Thoracic aorta (tissue), 2 donors: ENCODE data around the gene MLYCD. TPM values are rescaled to one million over a fixed set of nuclear protein-coding genes. Genes with fewer than 3 reads are reported as not detected.

Experiments
- ATAC-seq: fragments of 150-250 bp; one replicate; pipeline ENCODE4 v1.8.0; 2017; ENCODE audit warnings: low read depth; ENCODE audit not compliant: insufficient number of reproducible peaks, low FRiP score
- DNase-seq: peaks from one replicate; pipeline ENCODE4 v3.0.0-alpha.2; 2020; ENCODE audit warnings: low spot score
- H3K27ac ChIP-seq, 2 donors: fragments of 200-600 bp; sonication (generic); 1 replicate in 1 of 2; 2 replicates in 1 of 2; pipeline ENCODE4 v1.5.1; 2016; ENCODE audit warnings: mild to moderate bottlenecking in 2 of 2, moderate library complexity in 2 of 2
- H3K27me3 ChIP-seq: fragments of 200-600 bp; sonication (generic); replicated peaks from 2 replicates; pipeline ENCODE4 v1.6.0; 2016; ENCODE audit warnings: mild to moderate bottlenecking; ENCODE audit not compliant: insufficient read depth
- H3K36me3 ChIP-seq: fragments of 200-600 bp; sonication (generic); one replicate; pipeline ENCODE4 v1.5.1; 2016
- H3K4me1 ChIP-seq, 2 donors: fragments of 200-600 bp; sonication (generic); 1 replicate in 1 of 2; 2 replicates in 1 of 2; pipeline versions ENCODE4 v1.5.1 to v1.6.0; 2016; ENCODE audit warnings: low read depth in 2 of 2, mild to moderate bottlenecking in 1 of 2; ENCODE audit not compliant: control insufficient read depth in 1 of 2
- H3K4me3 ChIP-seq: fragments of 200-600 bp; sonication (generic); 2 replicates; pipeline ENCODE4 v1.5.1; 2016; ENCODE audit warnings: mild to moderate bottlenecking
- H3K9me3 ChIP-seq: fragments of 200-600 bp; sonication (generic); 2 replicates; pipeline ENCODE4 v1.5.1; 2016
- total RNA-seq, 2 donors: library from RNA; depleted of rRNA; stranded (reverse); fragments of >200 nt; gene quantifications; one replicate each; pipeline versions ENCODE4 v1.1.0 to v1.2.3, GENCODE V29; 2016
- TF ChIP-seq, protein P1 (sequence below): fragments of 200-600 bp; sonication (generic); IDR thresholded peaks from one replicate; pipeline ENCODE4 v1.5.1; 2019; ENCODE audit warnings: antibody characterized with exemption

The MLYCD gene
- total RNA-seq, 2 donors from 2014 or later, result 14.1 to 23.6 TPM

DNA sequence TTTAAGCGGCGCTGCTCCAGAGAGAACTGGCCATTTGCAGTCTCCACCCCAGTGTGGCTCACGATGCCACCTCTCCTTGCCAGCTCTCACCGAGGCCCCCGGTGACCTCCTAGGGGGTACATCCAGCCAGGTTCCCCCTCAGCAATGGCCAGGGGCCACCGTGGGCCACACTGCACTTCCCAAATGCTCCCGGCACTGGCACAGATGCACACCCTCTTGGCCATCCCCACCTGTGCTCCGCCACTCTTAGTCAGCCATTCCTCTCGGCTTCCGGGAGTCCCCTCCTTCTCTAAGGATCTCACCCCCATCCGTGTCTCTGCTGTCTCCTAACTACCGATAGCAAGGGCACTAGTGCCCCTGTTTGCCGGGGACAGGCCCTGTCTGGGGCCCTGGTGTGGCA lies 25.8 kb downstream of the MLYCD start:
- ATAC-seq (no peak), DNase-seq (no peak)
- Histone ChIP-seq H3K27ac (no peak overlapping the region), H3K27me3 (no peaks in the 10 kb centered on the region), H3K4me3 (no peak overlapping the region), H3K9me3 (no peaks in the 10 kb centered on the region), H3K36me3 (peaks cover 3% of the 10 kb centered on the region), H3K4me1 (peaks cover 0 to 8% of the 10 kb centered on the region in 2 donors)
- TF ChIP-seq, protein P1, sequence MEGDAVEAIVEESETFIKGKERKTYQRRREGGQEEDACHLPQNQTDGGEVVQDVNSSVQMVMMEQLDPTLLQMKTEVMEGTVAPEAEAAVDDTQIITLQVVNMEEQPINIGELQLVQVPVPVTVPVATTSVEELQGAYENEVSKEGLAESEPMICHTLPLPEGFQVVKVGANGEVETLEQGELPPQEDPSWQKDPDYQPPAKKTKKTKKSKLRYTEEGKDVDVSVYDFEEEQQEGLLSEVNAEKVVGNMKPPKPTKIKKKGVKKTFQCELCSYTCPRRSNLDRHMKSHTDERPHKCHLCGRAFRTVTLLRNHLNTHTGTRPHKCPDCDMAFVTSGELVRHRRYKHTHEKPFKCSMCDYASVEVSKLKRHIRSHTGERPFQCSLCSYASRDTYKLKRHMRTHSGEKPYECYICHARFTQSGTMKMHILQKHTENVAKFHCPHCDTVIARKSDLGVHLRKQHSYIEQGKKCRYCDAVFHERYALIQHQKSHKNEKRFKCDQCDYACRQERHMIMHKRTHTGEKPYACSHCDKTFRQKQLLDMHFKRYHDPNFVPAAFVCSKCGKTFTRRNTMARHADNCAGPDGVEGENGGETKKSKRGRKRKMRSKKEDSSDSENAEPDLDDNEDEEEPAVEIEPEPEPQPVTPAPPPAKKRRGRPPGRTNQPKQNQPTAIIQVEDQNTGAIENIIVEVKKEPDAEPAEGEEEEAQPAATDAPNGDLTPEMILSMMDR, result no peak

- ATAC-seq, result no peak
- Histone ChIP-seq H3K9me3 (no peaks in the 10 kb centered on the region), H3K27ac (no peak overlapping the region), H3K4me1 (peaks cover 0 to 8% of the 10 kb centered on the region in 2 donors), H3K27me3 (no peaks in the 10 kb centered on the region), H3K36me3 (peaks cover 2% of the 10 kb centered on the region), H3K4me3 (no peak overlapping the region)
- no peak for DNase-seq
- TF ChIP-seq, protein P1, result no peak
These were observed 26.4 kb downstream of the MLYCD start for GRCh38 chr16:83925095-83925905.

- Histone ChIP-seq H3K4me1 (peaks cover 0 to 8% of the 10 kb centered on the region in 2 donors), H3K4me3 (no peak overlapping the region), H3K36me3 (peaks cover 2% of the 10 kb centered on the region), H3K9me3 (no peaks in the 10 kb centered on the region), H3K27me3 (no peaks in the 10 kb centered on the region), H3K27ac (no peak overlapping the region)
- DNase-seq (no peak), ATAC-seq (no peak)
- TF ChIP-seq, protein P1, result no peak
These were observed 27.2 kb downstream of the MLYCD start for GRCh38 chr16:83925957-83926725.

DNA sequence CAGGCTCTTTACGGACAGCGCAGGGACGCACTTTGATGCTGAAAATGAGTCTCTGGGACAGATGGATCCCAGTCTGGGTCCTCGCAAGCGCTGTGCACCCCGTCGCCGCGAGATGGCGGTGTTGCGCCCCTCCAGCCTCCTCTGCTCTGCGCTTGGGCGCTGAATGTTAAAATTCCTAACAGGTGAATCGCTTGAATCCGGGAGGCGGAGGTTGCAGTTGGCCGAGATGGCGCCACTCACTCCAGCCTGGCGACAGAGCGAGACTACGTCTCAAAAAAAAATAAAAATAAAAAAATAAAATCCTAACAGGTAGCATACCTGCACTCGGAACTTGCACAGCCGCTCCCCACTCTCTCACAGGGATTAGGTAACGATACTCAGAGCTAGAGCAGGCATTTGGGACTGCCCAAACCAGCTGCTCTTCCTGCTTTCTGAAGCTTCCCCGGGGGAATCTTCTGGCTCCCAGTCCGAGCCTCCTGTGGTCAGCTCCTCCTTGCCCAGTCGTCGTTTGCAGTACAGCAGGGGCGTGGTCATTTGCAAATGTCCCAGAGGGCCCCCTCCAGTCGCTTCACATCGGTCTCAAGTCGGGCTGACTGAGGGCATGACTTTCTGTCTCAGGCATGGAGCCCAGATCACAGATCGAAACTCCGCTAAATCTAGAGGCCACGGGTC lies 27.9 kb downstream of the MLYCD start:
- H3K27me3 ChIP-seq, result no peaks in the 10 kb centered on the region
- DNase-seq (peak; percentile 38), ATAC-seq (peak; percentile 66)
- peaks cover 2% of the 10 kb centered on the region for H3K36me3 ChIP-seq
- no peaks in the 10 kb centered on the region for H3K9me3 ChIP-seq
- TF ChIP-seq, protein P1, result peak; percentile 91
- peak overlapping the region; percentile 19 for H3K4me3 ChIP-seq
- H3K4me1 ChIP-seq, result peaks cover 0 to 8% of the 10 kb centered on the region in 2 donors
- no peak overlapping the region for H3K27ac ChIP-seq
